HL-60 (cell line): ENCODE data around the gene KMT5B.

Source experiments
- DNase-seq, 2 experiments: peaks; one replicate each; pipeline ENCODE4 v3.0.0-alpha.2; 2010 to 2020; ENCODE audit warnings: low read depth in 1 of 2, low spot score in 1 of 2
- H3K27ac ChIP-seq: fragments of 250-450 bp; sonication (Bioruptor Pico); replicated peaks from 2 replicates; pipeline ENCODE4 v1.5.1; 2020; ENCODE audit warnings: mild to moderate bottlenecking, moderate library complexity
- H3K27me3 ChIP-seq: fragments of 250-450 bp; sonication (Bioruptor Pico); 2 replicates; pipeline ENCODE4 v1.5.1; 2021; ENCODE audit warnings: mild to moderate bottlenecking, moderate library complexity; ENCODE audit not compliant: insufficient read depth, poor library complexity, severe bottlenecking
- H3K4me3 ChIP-seq: replicated peaks from 2 replicates; pipeline ENCODE4 v1.5.1; 2011; ENCODE audit warnings: mild to moderate bottlenecking, control low read depth, low read length; ENCODE audit not compliant: insufficient read depth
- CTCF ChIP-seq: IDR thresholded peaks from one replicate; pipeline ENCODE4 v1.5.1; 2011; ENCODE audit warnings: low read length, control low read depth, inconsistent platforms; ENCODE audit not compliant: insufficient read depth
- GABPA ChIP-seq: IDR thresholded peaks from 2 replicates; pipeline ENCODE4 v1.6.1; 2012; ENCODE audit warnings: low read depth
- POLR2AphosphoS5 ChIP-seq: IDR thresholded peaks from 2 replicates; pipeline ENCODE4 v1.6.1; 2012; ENCODE audit warnings: low read depth
- SPI1 ChIP-seq: IDR thresholded peaks from 2 replicates; pipeline ENCODE4 v1.6.1; 2012; ENCODE audit warnings: low read depth, mild to moderate bottlenecking, borderline replicate concordance
- TF ChIP-seq, protein P1 (sequence below): IDR thresholded peaks from 2 replicates; pipeline ENCODE4 v1.6.1; 2012; ENCODE audit warnings: low read depth; ENCODE audit not compliant: insufficient replicate concordance

KMT5B gene

DNA sequence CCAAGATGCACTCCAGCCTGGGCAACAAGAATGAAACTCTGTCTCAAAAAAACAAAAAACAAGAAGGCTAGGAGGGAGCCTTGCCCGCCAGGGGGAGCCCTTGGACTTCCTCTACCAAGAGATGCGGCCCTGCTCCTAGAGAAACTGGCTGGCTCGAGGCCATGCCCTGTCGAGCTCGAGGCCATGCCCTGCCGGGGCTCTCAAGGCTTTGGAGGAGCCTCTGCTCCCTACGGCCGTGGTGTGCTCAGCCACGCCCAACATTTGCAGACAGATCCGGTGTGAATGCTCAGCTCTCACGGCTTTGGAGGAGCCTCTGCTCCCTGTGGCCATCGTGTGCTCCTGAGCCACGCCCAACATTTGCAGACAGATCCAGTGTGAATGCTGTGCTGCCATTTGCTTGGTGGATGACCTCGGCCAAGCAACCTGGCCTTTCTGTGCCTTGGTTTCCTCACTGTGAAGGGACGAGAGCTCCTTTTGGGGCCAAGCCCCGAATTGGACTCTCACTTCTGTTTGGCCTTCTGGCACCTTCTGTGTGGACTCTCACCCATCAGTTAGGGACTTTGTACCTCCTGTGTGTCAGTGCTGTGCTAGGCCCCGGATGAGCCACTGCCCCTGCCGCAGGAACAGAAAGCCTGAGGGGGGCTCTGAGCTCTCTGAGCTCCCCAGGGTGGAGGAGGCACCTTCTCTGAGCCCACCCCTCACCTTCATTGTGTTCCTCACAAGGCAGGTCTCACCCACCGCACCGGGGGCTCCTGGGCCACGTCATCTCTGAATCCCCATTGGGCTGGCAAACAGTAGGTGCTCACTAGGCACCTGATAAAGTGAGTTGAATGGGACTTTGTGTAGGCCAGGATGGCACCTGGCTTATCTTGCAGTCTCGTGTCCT, 44.6 kb upstream of the KMT5B start:
- DNase-seq: peak; percentile 62 to 93

DNA sequence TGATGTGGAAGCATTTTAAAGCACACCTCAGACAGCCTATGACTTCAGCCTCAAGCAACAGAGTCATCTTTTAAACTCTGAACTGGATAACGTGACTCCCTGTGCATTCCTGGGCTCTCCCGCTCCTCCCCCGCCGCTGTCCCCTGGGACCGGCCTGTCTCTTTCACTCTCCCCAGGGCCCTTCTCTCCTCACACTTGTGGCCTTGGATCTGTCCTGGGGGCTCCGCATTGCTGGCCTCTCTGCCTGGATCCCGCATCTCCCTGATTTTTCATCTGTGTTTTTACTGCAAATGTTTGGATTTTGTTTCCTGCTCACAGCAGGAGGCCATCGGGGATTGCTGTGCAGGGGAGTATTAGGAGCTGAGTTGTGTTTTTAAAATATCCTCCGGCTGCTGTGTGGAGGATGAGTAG, 43.2 kb upstream of the KMT5B start:
- no peak overlapping the region for H3K4me3 ChIP-seq
- TF ChIP-seq SPI1: no peak
- TF ChIP-seq POLR2AphosphoS5: no peak
- no peak for TF ChIP-seq GABPA
- no peak for TF ChIP-seq CTCF
- TF ChIP-seq, protein P1, sequence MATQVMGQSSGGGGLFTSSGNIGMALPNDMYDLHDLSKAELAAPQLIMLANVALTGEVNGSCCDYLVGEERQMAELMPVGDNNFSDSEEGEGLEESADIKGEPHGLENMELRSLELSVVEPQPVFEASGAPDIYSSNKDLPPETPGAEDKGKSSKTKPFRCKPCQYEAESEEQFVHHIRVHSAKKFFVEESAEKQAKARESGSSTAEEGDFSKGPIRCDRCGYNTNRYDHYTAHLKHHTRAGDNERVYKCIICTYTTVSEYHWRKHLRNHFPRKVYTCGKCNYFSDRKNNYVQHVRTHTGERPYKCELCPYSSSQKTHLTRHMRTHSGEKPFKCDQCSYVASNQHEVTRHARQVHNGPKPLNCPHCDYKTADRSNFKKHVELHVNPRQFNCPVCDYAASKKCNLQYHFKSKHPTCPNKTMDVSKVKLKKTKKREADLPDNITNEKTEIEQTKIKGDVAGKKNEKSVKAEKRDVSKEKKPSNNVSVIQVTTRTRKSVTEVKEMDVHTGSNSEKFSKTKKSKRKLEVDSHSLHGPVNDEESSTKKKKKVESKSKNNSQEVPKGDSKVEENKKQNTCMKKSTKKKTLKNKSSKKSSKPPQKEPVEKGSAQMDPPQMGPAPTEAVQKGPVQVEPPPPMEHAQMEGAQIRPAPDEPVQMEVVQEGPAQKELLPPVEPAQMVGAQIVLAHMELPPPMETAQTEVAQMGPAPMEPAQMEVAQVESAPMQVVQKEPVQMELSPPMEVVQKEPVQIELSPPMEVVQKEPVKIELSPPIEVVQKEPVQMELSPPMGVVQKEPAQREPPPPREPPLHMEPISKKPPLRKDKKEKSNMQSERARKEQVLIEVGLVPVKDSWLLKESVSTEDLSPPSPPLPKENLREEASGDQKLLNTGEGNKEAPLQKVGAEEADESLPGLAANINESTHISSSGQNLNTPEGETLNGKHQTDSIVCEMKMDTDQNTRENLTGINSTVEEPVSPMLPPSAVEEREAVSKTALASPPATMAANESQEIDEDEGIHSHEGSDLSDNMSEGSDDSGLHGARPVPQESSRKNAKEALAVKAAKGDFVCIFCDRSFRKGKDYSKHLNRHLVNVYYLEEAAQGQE: no peak
- H3K27me3 ChIP-seq: no peaks in the 10 kb centered on the region
- no peak for DNase-seq
- no peak overlapping the region for H3K27ac ChIP-seq

More for the DNA sequence above, 44.6 kb upstream of the KMT5B start:
- Histone ChIP-seq H3K27me3 (no peaks in the 10 kb centered on the region), H3K27ac (no peak overlapping the region), H3K4me3 (no peak overlapping the region)
- TF ChIP-seq, protein P1: no peak
- TF ChIP-seq CTCF (peak; percentile 60), GABPA (no peak), POLR2AphosphoS5 (no peak), SPI1 (peak; percentile 53; the same call in 1 of the 2 replicates)

- Histone ChIP-seq H3K27me3 (no peaks in the 10 kb centered on the region), H3K27ac (no peak overlapping the region), H3K4me3 (no peak overlapping the region)
- DNase-seq: no peak
- TF ChIP-seq GABPA: no peak
- TF ChIP-seq CTCF: no peak
- TF ChIP-seq POLR2AphosphoS5: no peak
- TF ChIP-seq, protein P1: no peak
- TF ChIP-seq SPI1: no peak
Measured at GRCh38 chr11:68255526-68255925, 42.4 kb upstream of the KMT5B start.
